ENCODE measurements around the gene SLC37A3.

SLC37A3 gene

GRCh38 chr7:140400381-140400780, 2.1 kb upstream of the SLC37A3 start:
- DNase-seq, result no peak

- no peak for DNase-seq
These were observed 491 bp upstream of the SLC37A3 start for GRCh38 chr7:140398821-140399220.

GRCh38 chr7:140393756-140394306, 4.5 kb downstream of the SLC37A3 start:
- DNase-seq, result no peak

- no peak for DNase-seq
These were observed 6.7 kb downstream of the SLC37A3 start for GRCh38 chr7:140391634-140392033.

- DNase-seq, result no peak
These were observed 7.7 kb downstream of the SLC37A3 start for GRCh38 chr7:140390466-140391190.

- no peak for DNase-seq
These were observed 8.3 kb downstream of the SLC37A3 start for GRCh38 chr7:140390034-140390433.

GRCh38 chr7:140389445-140389844, 8.9 kb downstream of the SLC37A3 start:
- no peak for DNase-seq

GRCh38 chr7:140384894-140385545, 13.3 kb downstream of the SLC37A3 start:
- DNase-seq, result no peak

GRCh38 chr7:140383954-140384713, 14.2 kb downstream of the SLC37A3 start:
- no peak for DNase-seq

- peak; percentile 23 for DNase-seq
These were observed 22.2 kb downstream of the SLC37A3 start for GRCh38 chr7:140375892-140376730.

- no peak for DNase-seq
These were observed 23.0 kb downstream of the SLC37A3 start for GRCh38 chr7:140375323-140375722.

GRCh38 chr7:140369294-140369693, 29.0 kb downstream of the SLC37A3 start:
- no peak for DNase-seq

- no peak for DNase-seq
These were observed 30.8 kb downstream of the SLC37A3 start for GRCh38 chr7:140367528-140367927.

- no peak for DNase-seq
These were observed 33.5 kb downstream of the SLC37A3 start for GRCh38 chr7:140364819-140365218.

- no peak for DNase-seq
These were observed 37.6 kb downstream of the SLC37A3 start for GRCh38 chr7:140360697-140361229.

GRCh38 chr7:140358412-140359051, 39.8 kb downstream of the SLC37A3 start:
- DNase-seq, result no peak

- DNase-seq, result no peak
These were observed 40.3 kb downstream of the SLC37A3 start for GRCh38 chr7:140358024-140358411.

GRCh38 chr7:140350056-140350455, 48.3 kb downstream of the SLC37A3 start:
- no peak for DNase-seq

- no peak for DNase-seq
These were observed 49.1 kb downstream of the SLC37A3 start for GRCh38 chr7:140349144-140349771.

- no peak for DNase-seq
These were observed 50.0 kb downstream of the SLC37A3 start for GRCh38 chr7:140348161-140348849.

GRCh38 chr7:140347218-140347617, 51.1 kb downstream of the SLC37A3 start:
- DNase-seq, result no peak

Data from activated naive CD4-positive, alpha-beta T cell treated with anti-CD3 and anti-CD28 coated beads, Interleukin-2, amount 50 U/mL, for 16 hours (primary cell).